ENCODE measurements around the gene MEAF6.

Gene MEAF6

DNA sequence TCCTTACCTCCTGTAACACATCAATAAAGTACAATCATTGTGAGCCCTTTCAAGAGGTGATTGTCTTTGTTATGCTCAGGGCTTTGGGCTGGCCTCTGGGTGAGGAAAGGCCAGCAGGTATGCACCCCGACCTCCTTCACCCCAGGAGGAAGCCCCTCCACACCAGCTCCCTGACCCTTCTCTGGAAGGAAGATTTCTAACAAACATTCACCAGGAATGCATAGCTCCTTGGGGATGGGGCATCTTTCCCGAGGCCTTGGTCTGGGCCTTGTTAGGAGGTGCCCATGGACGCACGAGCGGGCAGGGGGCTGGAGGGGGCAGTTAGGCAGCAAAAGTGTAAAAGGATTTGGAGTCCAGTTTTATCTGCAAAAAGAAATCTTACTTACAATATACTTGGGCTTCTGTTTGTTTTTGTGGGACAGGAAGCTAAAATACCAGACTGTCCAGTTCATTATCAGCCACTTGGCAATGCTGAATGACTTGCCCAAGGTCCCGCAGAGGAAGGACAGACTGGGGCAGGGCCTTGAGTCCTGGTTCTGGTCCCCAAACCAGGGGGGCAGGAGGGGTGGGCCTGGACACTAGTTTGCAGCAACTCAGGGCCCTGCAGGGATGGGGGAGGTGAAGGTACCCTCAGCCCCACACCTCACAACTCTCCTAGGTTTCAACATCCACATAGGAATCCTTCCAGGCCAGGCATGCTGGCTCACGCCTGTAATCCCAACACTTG lies 30.1 kb downstream of the MEAF6 start:
- peak; percentile 44 for DNase-seq (ENCODE audit: low spot score)

DNA sequence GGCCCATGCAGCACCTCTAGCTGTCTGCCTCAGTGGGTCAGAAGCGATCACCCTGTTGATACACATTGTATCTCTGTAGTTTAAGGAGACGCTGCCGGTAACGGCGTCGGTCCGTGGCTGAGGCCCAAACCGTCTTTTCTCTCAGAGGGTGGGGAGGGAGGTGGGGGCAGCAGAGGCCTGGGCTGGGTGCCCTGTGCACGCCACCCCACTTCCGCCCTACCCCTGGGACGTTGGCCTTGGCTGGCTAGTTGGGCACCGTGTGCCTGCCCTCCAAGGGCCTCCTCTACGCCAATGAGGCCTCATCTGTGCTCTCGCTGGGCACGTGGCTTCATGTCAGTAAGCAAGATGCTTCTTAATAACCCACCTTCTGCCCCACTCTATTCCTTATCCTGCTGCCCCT lies 30.8 kb downstream of the MEAF6 start:
- DNase-seq (ENCODE audit: low spot score), result no peak

DNA sequence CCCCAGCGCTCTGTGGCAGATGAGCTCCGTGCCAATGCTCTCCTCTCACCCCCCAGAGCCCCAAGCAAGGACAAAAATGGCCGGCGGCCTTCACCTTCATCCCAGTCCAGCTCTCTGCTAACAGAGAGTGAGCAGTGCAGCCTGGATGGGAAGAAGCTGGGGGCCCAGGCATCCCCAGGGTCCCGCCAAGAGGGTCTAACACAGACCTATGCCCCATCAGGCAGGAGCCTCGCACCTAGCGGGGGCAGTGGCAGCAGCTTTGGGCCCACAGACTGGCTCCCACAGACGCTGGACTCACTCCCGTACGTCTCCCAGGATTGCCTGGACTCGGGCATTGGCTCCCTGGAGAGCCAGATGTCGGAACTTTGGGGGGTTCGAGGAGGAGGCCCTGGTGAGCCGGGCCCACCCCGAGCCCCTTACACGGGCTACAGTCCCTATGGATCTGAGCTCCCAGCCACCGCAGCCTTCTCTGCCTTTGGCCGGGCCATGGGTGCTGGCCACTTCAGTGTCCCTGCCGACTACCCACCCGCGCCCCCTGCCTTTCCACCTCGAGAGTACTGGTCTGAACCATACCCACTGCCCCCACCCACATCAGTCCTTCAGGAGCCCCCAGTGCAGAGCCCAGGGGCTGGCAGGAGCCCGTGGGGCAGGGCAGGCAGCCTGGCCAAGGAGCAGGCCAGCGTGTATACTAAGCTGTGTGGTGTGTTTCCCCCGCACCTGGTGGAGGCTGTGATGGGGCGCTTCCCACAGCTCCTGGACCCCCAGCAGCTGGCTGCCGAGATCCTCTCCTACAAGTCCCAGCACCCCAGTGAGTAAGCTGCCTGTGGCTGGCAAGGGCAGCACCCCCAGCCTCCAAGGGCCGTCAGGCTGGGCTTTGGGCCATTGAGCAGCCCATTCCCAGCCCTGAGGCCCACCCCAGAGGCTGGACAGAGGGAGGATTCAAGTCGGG lies 31.5 kb downstream of the MEAF6 start:
- DNase-seq (ENCODE audit: low spot score), result peak; percentile 46

- peak; percentile 30 for DNase-seq (ENCODE audit: low spot score)
These were observed 32.4 kb downstream of the MEAF6 start for GRCh38 chr1:37482004-37482785.

GRCh38 chr1:37481289-37482003 lies 33.1 kb downstream of the MEAF6 start:
- DNase-seq (ENCODE audit: low spot score), result peak; percentile 58

DNA sequence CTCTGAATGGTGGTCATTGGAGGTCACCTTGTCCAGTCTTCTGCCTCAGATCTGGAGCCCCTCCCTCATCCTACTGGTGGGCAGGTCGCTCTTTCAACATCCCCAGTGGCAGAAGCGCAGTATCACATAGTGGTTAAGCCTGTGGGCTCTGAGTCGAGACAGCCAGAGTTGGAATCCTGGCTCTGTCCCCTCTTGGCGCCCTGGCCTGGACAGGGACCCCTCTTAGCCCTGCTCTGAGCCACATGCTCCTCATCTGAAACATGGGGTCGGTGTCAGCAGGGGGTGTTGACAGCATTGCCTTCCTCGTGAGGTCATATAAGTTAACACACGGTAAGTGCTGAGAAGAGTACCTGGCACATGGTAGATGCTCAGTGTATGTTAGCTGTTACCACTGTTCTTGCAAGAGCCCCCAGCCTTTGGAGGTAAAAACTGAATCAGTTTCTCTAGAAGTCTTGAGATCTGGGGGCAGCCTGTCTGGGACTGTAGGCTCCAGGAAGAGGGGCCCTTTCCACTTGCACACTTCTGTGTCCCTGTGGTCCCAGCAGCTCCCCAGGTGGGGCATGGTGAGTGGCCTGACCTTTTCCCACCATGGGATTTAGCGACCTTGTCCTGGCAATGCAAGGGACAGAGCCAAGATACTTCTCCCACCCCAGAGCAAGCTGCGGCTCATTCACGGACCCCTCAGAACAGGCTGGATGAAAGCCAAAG lies 33.8 kb downstream of the MEAF6 start:
- DNase-seq (ENCODE audit: low spot score), result peak; percentile 33

DNA sequence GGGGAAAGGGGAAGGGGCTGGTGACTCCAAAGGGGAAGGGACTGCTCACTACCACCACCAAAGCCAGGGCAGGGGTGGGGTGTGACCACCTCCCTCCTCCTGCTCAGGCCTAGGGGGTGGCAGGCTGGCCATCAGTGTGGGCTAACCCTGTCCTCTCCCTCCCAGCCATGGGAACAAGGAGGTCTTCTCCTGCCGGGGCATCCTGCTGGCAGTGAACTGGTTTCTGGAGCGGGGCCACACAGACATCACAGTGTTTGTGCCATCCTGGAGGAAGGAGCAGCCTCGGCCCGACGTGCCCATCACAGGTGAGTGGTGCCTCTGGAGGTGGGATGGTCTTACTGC lies 34.5 kb downstream of the MEAF6 start:
- peak; percentile 64 for DNase-seq (ENCODE audit: low spot score)

DNA sequence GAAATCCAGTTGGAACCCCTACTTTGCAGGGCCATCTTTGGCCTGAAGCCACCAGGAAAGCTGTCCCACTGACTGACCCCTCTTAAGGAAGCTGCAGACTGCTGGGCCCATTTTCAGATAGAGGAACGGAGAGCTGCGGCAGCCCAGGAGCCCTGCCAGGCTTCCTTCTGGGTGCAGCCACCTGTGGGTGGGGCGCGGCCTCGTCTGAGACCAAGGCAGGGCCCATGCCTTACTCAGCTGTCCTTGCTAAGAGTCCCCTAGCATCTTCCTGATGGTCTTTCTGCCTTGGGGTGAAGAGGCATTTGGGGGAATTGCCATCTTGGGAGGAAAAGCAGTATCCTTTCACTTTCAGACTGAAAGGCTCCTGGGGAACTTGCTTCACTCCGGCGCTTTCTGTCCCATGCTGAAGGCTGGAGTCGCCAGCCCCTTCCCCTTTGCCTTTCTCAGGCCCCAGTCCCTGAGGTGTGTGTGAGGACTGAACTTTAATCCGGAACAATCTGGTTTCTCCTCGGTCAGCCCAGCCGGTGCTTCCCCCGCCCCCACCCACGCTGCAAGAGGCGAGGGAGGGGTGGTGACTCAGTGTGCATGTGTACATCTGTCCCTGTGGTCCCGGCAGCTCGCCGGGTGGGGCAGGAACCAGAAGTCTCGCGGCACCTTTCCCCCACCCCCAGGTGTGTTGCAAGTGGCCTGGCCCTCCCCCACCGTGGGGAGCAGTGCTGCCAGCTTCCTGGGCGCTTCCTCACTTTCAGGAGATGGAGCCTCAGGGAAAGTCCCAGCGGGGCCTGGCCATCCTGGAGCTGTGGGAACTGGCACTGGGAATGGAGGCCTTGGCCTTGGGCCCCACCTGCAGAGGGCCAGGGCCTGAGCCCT lies 35.1 kb downstream of the MEAF6 start:
- peak; percentile 70 for DNase-seq (ENCODE audit: low spot score)

- DNase-seq (ENCODE audit: low spot score), result peak; percentile 34
These were observed 35.7 kb downstream of the MEAF6 start for GRCh38 chr1:37478890-37479254.

- DNase-seq (ENCODE audit: low spot score), result peak; percentile 52
These were observed 36.1 kb downstream of the MEAF6 start for GRCh38 chr1:37478451-37478881.

DNA sequence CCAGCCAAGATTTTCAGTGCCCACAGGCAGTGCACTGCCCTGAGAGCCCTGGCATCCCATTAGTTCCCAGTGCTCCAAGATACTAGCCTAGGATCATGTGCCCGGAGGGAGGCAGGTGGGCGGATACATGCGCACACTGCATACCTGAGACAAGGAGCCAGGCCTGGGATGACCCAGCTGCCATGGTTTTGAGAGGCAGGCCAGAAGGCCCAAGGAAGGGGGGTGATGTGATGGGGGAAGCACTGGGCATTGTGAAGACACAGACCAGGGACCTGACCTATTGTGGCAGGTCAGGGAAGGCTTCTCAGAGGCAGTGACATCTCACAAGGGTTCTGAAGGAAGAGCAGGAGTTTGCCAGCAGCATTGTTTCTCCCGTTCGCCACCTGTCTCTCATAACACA lies 36.6 kb downstream of the MEAF6 start:
- peak; percentile 22 for DNase-seq (ENCODE audit: low spot score)

DNA sequence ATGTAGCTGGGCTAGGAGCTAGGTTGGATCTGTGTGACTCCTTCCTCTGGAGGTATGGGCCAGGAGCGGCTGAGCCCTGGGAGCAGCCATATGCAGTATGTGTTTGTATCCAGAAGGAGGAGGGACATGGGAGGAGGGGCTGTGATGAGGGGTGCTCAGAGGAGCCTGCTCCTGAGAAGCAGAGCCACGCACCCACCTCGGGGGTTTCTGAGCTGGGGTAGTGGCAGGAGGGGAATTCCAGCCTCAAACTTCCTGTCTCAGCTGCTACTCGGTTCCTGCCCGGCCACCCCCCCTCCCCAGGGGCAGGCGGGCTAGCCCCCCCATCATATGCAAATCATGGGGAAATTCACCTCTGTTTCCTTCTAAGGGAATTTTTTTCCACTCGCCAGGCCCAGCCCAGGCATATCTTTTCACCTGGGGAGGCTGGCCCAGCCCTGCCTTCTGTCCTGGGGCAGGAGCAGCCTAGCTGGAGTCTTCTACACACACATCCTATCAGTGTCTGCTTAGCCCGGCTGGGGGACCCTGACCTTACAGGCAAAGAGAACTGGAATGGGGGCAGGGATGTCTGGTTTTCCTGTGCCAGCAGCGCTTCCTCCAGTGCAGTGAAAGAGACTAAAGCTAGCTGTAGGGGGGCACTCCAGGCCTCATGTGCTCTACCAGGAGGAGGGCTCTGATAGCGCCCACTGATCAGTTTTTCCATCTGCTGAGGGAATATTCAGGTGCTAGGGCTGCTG lies 37.2 kb downstream of the MEAF6 start:
- no peak for DNase-seq (ENCODE audit: low spot score)

DNA sequence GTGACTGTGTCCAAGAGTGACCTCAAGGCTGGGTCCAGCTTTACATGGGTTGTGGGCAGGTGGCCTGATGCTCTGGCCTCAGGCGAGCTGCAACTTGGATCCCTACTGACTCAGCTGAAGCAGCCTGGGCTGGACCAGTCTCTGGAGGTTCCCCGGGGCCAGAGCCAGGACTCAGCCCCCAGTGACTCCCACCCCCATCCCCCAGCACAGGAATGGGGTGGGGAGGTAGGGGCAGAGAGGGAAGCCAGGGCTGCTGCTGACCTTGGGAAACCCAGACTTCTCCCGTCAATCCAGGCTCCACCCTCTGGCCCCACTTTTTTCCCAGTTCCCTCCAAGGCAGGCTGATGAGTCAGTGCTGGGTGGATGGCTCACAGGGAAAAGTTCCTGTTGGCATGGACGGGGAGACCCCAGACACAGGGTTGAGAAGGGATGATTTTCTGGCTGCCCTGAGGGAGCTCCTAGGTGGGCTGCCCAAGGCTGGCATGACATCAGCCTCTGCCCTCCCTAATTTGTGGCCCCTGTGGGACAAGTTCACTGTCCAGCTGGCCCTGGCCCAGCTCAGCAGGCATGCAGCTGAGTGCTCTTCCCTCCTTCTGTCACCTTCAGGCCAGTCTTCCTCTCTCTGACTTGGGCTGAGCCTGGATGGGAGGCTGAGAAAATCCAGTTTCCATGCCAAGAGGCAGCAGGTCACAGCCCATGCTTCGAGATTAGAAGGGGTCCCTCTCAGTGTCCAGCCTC lies 37.9 kb downstream of the MEAF6 start:
- DNase-seq (ENCODE audit: low spot score), result no peak

DNA sequence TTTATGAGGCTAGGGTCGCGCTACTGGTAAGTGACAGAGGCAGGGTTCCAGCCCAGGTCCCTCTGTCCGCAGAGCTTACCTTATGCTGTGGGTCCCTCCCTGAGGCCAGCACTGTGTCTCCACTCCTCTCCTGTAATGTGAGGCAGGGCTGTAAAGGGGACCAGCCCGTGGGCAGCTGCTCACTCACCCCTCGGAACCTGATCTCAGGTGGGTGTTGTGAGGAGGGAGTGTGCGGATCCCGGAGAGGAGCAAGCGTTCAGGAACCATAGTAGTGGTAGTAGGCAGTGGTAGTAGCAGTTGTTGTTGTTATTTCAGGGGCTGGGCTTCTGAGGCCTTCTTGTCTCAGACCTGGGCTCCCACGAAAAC lies 38.5 kb downstream of the MEAF6 start:
- DNase-seq (ENCODE audit: low spot score), result no peak

DNA sequence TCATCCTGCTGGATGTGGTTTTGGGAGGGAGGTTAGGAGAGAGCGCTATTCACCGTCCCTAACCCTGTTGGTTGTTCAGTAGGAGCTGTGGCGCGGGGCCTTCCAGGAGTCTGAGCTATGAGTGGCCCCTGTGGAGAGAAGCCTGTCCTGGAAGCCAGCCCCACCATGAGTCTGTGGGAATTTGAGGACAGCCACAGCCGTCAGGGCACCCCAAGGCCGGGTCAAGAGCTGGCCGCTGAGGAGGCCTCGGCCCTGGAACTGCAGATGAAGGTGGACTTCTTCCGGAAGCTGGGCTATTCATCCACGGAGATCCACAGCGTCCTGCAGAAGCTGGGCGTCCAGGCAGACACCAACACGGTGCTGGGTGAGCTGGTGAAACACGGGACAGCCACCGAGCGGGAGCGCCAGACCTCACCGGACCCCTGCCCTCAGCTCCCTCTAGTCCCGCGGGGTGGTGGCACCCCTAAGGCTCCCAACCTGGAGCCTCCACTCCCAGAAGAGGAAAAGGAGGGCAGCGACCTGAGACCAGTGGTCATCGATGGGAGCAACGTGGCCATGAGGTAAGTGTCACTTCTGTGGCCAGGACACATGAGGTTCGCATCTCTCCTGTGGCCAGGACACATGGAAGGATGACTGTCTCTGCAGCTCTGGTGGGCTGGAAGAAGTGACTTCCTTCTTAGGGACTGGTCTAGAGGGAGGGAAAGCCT lies 39.0 kb downstream of the MEAF6 start:
- no peak for DNase-seq (ENCODE audit: low spot score)

DNA sequence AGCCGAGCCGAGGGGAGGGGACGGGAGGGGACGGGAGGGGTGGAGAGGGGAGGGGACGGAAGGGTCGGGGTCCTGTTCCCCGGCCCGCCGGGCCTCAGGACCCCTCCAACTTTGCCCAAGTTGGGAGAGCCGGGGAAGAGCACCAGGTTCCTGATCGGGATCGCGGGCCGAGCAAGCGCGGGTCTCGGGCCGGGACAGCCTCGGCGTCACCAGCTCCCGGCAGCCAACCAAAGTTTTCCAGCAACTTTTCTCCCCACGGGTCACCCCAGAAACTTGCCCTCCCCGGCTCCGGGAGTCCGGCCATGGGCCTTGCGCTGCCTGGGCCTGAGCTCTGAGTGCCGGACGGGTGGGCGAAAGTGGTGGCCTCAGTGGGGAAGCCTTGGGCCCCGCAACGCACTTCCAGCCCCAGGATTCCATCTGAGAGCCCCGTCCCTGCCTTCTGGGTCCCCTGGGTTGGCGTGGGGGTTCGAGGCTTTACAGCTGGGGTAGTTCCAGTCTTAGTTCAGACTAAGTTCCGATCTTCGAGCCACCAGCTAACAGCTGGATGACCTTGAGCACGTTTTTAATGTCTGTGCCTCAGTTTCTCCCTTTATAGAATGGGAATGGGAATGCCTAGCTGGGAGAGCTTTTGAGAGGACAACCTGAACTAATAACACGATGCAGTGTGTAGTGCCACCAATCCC lies 39.7 kb downstream of the MEAF6 start:
- DNase-seq (ENCODE audit: low spot score), result peak; percentile 65

DNA sequence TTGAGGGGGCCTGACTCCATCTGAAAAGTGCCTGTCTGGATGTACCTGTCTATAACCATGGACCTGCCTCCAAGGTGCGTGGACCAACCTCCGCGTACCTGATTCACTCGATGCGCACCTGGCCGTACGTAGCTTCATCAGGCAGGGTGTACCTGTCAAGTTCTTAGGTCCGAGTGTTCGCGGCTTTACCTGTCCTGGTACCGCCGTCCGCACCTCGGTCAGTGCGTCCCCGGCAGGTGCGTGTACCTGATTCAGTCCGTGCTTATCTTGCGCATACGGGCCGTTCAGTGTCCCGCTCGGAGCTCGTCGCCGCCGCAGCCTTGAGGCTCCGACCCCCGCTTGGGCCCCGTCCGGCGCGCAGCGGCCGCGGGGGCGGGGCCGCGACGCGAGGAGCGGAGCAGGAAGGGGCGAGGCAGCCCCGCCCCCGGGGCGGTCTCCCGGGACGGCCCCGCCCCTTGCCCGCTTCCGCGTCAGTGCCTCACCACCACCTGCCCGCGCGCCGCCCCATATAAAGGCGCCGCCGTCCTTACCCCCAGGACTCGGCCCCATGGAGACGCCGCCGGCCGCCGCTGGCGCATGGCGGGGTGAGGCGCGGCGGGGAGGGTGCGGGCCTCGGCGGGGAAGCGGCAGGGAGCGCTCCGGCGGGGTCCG lies 40.4 kb downstream of the MEAF6 start, which contains the start of gene ZC3H12A:
Gene ZC3H12A (plus strand): TSS at position 535 of the 651 bp plus-strand sequence. CDS start 917 bp downstream, outside the sequence.
- DNase-seq (ENCODE audit: low spot score), result peak; percentile 84

Measured in left forelimb (tissue), 1 donor.